Spleen (tissue), 7 donors: ENCODE results near the gene SLC7A5.
"Not testable (repeated sequence)": the region's sequence is repeated elsewhere in the genome, so short reads cannot be mapped to it uniquely, and the experiment has no call there.

ENCODE experiments used
- CTCF ChIP-seq, 11 experiments: fragments of 200-600 bp in 7 of 11; fragments of 450-650 bp in 4 of 11; sonication (generic) in 4 of 11; IDR thresholded peaks in 8 of 11; conservative IDR thresholded peaks in 3 of 11; 1 replicate in 7 of 11; 2 replicates in 4 of 11; pipeline versions ENCODE4 v1.4.0 to v1.8.0; 2016 to 2021; ENCODE audit warnings: antibody characterized with exemption in 11 of 11, inconsistent platforms in 4 of 11, mild to moderate bottlenecking in 1 of 11
- POLR2AphosphoS5 ChIP-seq, 3 donors: sonication (generic); formaldehyde crosslinking; IDR thresholded peaks; one replicate each; pipeline ENCODE4 v1.5.1; 2017; ENCODE audit warnings: antibody characterized with exemption in 3 of 3
- donor health status: DM: no; HTN: no; CAD: no; lungs with moderate emphysema.
- donor health status: DM: no; HTN: no; CAD: no.
- donor health status: DM: no; HTN: no; CAD: no.

- TF ChIP-seq CTCF (IDR thresholded peaks at IDR 0.05 in 8 of 11, conservative IDR thresholded peaks at IDR 0.05 in 3 of 11); POLR2AphosphoS5 (IDR thresholded peaks at IDR 0.05): not testable (repeated sequence)
Measured at GRCh38 chr16:87908101-87908500, 38.8 kb upstream of the SLC7A5 start.
